ENCODE results near the gene MGAT4C.
"Not testable (repeated sequence)": the region's sequence is repeated elsewhere in the genome, so short reads cannot be mapped to it uniquely, and the experiment has no call there.

MGAT4C gene

GRCh38 chr12:86122846-86123468 is 133.2 kb downstream of the MGAT4C start:
- TF ChIP-seq, protein P1, sequence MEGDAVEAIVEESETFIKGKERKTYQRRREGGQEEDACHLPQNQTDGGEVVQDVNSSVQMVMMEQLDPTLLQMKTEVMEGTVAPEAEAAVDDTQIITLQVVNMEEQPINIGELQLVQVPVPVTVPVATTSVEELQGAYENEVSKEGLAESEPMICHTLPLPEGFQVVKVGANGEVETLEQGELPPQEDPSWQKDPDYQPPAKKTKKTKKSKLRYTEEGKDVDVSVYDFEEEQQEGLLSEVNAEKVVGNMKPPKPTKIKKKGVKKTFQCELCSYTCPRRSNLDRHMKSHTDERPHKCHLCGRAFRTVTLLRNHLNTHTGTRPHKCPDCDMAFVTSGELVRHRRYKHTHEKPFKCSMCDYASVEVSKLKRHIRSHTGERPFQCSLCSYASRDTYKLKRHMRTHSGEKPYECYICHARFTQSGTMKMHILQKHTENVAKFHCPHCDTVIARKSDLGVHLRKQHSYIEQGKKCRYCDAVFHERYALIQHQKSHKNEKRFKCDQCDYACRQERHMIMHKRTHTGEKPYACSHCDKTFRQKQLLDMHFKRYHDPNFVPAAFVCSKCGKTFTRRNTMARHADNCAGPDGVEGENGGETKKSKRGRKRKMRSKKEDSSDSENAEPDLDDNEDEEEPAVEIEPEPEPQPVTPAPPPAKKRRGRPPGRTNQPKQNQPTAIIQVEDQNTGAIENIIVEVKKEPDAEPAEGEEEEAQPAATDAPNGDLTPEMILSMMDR (IDR thresholded peaks at IDR 0.05; ENCODE audit: insufficient read depth, low read depth, low read length, missing control alignments), result no peak
- H3K4me3 ChIP-seq (ENCODE audit: low read length), result no peak overlapping the region
- DNase-seq (ENCODE audit: low read depth), result peak; percentile 16

- TF ChIP-seq, protein P1 (IDR thresholded peaks at IDR 0.05; ENCODE audit: insufficient read depth, low read depth, low read length, missing control alignments), result no peak
- H3K4me3 ChIP-seq (ENCODE audit: low read length), result no peak overlapping the region
- DNase-seq (ENCODE audit: low read depth), result no peak
Measured at GRCh38 chr12:86118161-86118560, 138.0 kb downstream of the MGAT4C start.

DNA sequence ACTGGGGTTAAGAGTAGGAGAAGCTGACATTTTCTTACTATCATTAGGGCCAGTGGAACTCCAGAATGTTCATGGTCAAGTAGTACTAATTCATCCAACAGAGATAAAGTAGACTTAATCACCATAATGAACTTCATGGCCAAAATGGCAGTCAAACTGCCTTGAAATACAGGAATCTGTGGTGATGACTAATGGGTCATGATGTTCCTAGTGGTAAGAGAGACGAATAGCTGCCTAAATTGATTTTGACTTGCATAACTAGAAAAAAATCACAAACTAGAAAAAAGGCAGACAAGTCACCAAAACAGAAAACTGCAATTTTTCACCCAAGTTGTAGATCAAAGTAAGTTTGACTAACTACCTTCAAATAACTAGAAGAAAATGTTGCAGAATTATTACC is 138.5 kb downstream of the MGAT4C start:
- peak; percentile 18 for DNase-seq (ENCODE audit: low read depth)
- H3K4me3 ChIP-seq (ENCODE audit: low read length), result no peak overlapping the region
- TF ChIP-seq, protein P1 (IDR thresholded peaks at IDR 0.05; ENCODE audit: insufficient read depth, low read depth, low read length, missing control alignments), result no peak

- TF ChIP-seq, protein P1 (IDR thresholded peaks at IDR 0.05; ENCODE audit: insufficient read depth, low read depth, low read length, missing control alignments), result no peak
- no peak overlapping the region for H3K4me3 ChIP-seq (ENCODE audit: low read length)
- DNase-seq (ENCODE audit: low read depth), result peak; percentile 53
Measured at GRCh38 chr12:86104087-86104486, 152.1 kb downstream of the MGAT4C start.

GRCh38 chr12:86097161-86097560 is 159.0 kb downstream of the MGAT4C start:
- no peak overlapping the region for H3K4me3 ChIP-seq (ENCODE audit: low read length)
- no peak for DNase-seq (ENCODE audit: low read depth)
- TF ChIP-seq, protein P1 (IDR thresholded peaks at IDR 0.05; ENCODE audit: insufficient read depth, low read depth, low read length, missing control alignments), result no peak

- TF ChIP-seq, protein P1 (IDR thresholded peaks at IDR 0.05; ENCODE audit: insufficient read depth, low read depth, low read length, missing control alignments), result no peak
- no peak overlapping the region for H3K4me3 ChIP-seq (ENCODE audit: low read length)
- no peak for DNase-seq (ENCODE audit: low read depth)
Measured at GRCh38 chr12:86091681-86092080, 164.5 kb downstream of the MGAT4C start.

DNA sequence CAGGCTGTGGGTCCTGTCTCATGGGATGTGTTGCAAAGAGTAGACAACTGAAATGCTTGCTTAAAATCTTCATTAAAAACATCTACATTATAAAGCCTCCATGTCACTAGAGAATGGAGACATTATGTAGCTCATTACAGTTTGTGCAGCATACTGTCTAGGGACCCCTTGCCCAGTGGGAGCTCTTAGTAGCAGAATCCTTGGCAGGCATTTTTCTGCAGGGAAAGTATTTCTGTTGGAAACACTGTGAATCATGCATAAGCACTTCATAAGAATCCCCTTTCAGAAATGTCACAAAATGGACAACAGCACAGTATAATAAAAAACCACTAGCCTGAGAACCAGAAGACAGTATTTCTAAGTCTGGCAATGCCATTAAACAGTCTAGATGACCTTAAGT is 174.3 kb downstream of the MGAT4C start:
- TF ChIP-seq, protein P1 (IDR thresholded peaks at IDR 0.05; ENCODE audit: insufficient read depth, low read depth, low read length, missing control alignments), result no peak
- no peak overlapping the region for H3K4me3 ChIP-seq (ENCODE audit: low read length)
- DNase-seq (ENCODE audit: low read depth), result no peak

- H3K4me3 ChIP-seq (ENCODE audit: low read length); DNase-seq (ENCODE audit: low read depth): not testable (repeated sequence)
Measured at GRCh38 chr12:86059052-86059451, 197.1 kb downstream of the MGAT4C start.
